GM18511 (cell line): ENCODE results near the gene UBASH3B.
"Not testable (repeated sequence)": the region's sequence is repeated elsewhere in the genome, so short reads cannot be mapped to it uniquely, and the experiment has no call there.

Experiments
- ATAC-seq: cut with Tn5 transposase; IDR thresholded peaks from one replicate; pipeline ENCODE4 v1.9.1; 2021; ENCODE audit warnings: mild to moderate bottlenecking, moderate library complexity; ENCODE audit not compliant: unreplicated experiment

UBASH3B gene

GRCh38 chr11:122807731-122808477 is 152.4 kb downstream of the UBASH3B start:
- no peak for ATAC-seq

GRCh38 chr11:122808478-122808869 is 153.0 kb downstream of the UBASH3B start:
- peak; percentile 89 for ATAC-seq

GRCh38 chr11:122809866-122810265 is 154.3 kb downstream of the UBASH3B start:
- no peak for ATAC-seq

- no peak for ATAC-seq
These were observed 156.2 kb downstream of the UBASH3B start for GRCh38 chr11:122811721-122812120.

- ATAC-seq: no peak
These were observed 157.1 kb downstream of the UBASH3B start for GRCh38 chr11:122812638-122813037.

- no peak for ATAC-seq
These were observed 157.8 kb downstream of the UBASH3B start for GRCh38 chr11:122813176-122813893.

- no peak for ATAC-seq
These were observed 158.4 kb downstream of the UBASH3B start for GRCh38 chr11:122813894-122814270.

- no peak for ATAC-seq
These were observed 158.9 kb downstream of the UBASH3B start for GRCh38 chr11:122814401-122814800.

- ATAC-seq: no peak
These were observed 160.4 kb downstream of the UBASH3B start for GRCh38 chr11:122815900-122816299.

GRCh38 chr11:122816761-122817520 is 161.4 kb downstream of the UBASH3B start:
- ATAC-seq: no peak

GRCh38 chr11:122820158-122820557 is 164.6 kb downstream of the UBASH3B start:
- ATAC-seq: no peak

GRCh38 chr11:122821169-122821568 is 165.6 kb downstream of the UBASH3B start:
- no peak for ATAC-seq

- no peak for ATAC-seq
These were observed 166.7 kb downstream of the UBASH3B start for GRCh38 chr11:122822241-122822640.

GRCh38 chr11:122823564-122823963 is 168.0 kb downstream of the UBASH3B start:
- ATAC-seq: no peak

- ATAC-seq: not testable (repeated sequence)
These were observed 173.8 kb downstream of the UBASH3B start for GRCh38 chr11:122829371-122829770.

GRCh38 chr11:122832297-122832696 is 176.8 kb downstream of the UBASH3B start:
- not testable (repeated sequence) for ATAC-seq

- ATAC-seq: no peak
These were observed 177.4 kb downstream of the UBASH3B start for GRCh38 chr11:122832721-122833470.

GRCh38 chr11:122833846-122834464 is 178.4 kb downstream of the UBASH3B start:
- no peak for ATAC-seq

- ATAC-seq: no peak
These were observed 181.4 kb downstream of the UBASH3B start for GRCh38 chr11:122836916-122837315.

- no peak for ATAC-seq
These were observed 182.2 kb downstream of the UBASH3B start for GRCh38 chr11:122837528-122838346.
